K562 (cell line): ENCODE data around the gene AAGAB. TPM values are rescaled to one million over a fixed set of nuclear protein-coding genes. Genes with fewer than 3 reads are reported as not detected.

ENCODE experiments used
- ATAC-seq: fragments of 200-7000 bp; cut with Tn5 transposase; 3 replicates; pipeline ENCODE4 v1.9.1; 2020; ENCODE audit warnings: moderate library complexity
- BruUV-seq: library from RNA; stranded (reverse); fragments of 400-500 nt; replicated peaks from 2 replicates; lab custom pipeline; 2021; lab: Mats Ljungman, UMichigan
- CTCF ChIA-PET: fragments of 300-600 bp; formaldehyde crosslinking; extraction: SDS; loops from one replicate; lab custom pipeline; 2021; ENCODE audit warnings: low intra/inter-chr PET ratio; lab: Yijun Ruan, JAX
- POLR2A ChIA-PET: fragments of 300-600, 350-650 bp; sonication (Branson Sonifier 250); formaldehyde crosslinking; extraction: SDS; loops from one replicate; lab custom pipeline; 2021; ENCODE audit warnings: antibody characterized with exemption, inconsistent platforms; lab: Yijun Ruan, JAX
- DNase-seq, 4 experiments: peaks; one replicate each; pipeline versions ENCODE4 v3.0.0 to v3.0.0-alpha.2; 2011 to 2018; ENCODE audit warnings: low spot score in 3 of 4, mixed read lengths in 3 of 4; ENCODE audit errors: extremely low read depth in 1 of 4
- FAIRE-seq: peaks from 2 replicates; lab custom pipeline; 2011; peaks lifted over from hg19 to GRCh38; lab: Jason Lieb, UNC
- H2AFZ ChIP-seq: 2 replicates; pipeline ENCODE4 v1.6.0; 2011; ENCODE audit warnings: low read depth, low read length, control low read depth, inconsistent platforms
- H3K27ac ChIP-seq: fragments of 200-600 bp; 3 replicates; pipeline ENCODE4 v1.8.0; 2011; ENCODE audit warnings: low read depth, mild to moderate bottlenecking, control low read depth, inconsistent platforms, low read length, moderate library complexity, mixed read lengths; ENCODE audit errors: extremely low read depth
- H3K27me3 ChIP-seq, 2 experiments: fragments of 300-600 bp in 1 of 2; 2 replicates in 1 of 2; 3 replicates in 1 of 2; pipeline versions ENCODE4 v1.6.0 to v1.8.0; 2011; ENCODE audit warnings: inconsistent platforms in 2 of 2, low read length in 2 of 2, mild to moderate bottlenecking in 1 of 2, mixed read lengths in 1 of 2, moderate library complexity in 1 of 2; ENCODE audit not compliant: control insufficient read depth in 2 of 2, insufficient read depth in 2 of 2
- H3K36me3 ChIP-seq: fragments of 300-600 bp; 3 replicates; pipeline ENCODE4 v1.8.0; 2011; ENCODE audit warnings: mild to moderate bottlenecking, low read length, inconsistent platforms; ENCODE audit not compliant: control insufficient read depth, insufficient read depth
- H3K4me1 ChIP-seq, 2 experiments: fragments of 200-600 bp in 1 of 2; replicated peaks in 1 of 2; 2 replicates in 1 of 2; 3 replicates in 1 of 2; pipeline versions ENCODE4 v1.5.1 to v1.8.0; 2011; ENCODE audit warnings: inconsistent platforms in 2 of 2, low read length in 2 of 2, mild to moderate bottlenecking in 1 of 2, mixed read lengths in 1 of 2, moderate library complexity in 1 of 2; ENCODE audit not compliant: control insufficient read depth in 2 of 2, insufficient read depth in 2 of 2
- H3K4me2 ChIP-seq: 2 replicates; pipeline ENCODE4 v1.6.1; 2011; ENCODE audit warnings: low read length, control low read depth, inconsistent platforms, mixed read lengths; ENCODE audit not compliant: insufficient read depth
- H3K4me3 ChIP-seq: fragments of 200-600 bp; sonication (generic), shearing (Covaris generic); 2 replicates; pipeline ENCODE4 v1.5.1; 2016; ENCODE audit warnings: control low read depth, inconsistent platforms
- H3K79me2 ChIP-seq: fragments of 200-600 bp; 3 replicates; pipeline ENCODE4 v1.8.0; 2011; ENCODE audit warnings: low read length, inconsistent platforms; ENCODE audit not compliant: control insufficient read depth, insufficient read depth
- H3K9ac ChIP-seq, 2 experiments: 2 replicates each; pipeline versions ENCODE4 v1.6.0 to v1.6.1; 2011; ENCODE audit warnings: low read depth in 2 of 2, low read length in 2 of 2, control low read depth in 1 of 2, inconsistent platforms in 1 of 2, mild to moderate bottlenecking in 1 of 2, mixed read lengths in 1 of 2; ENCODE audit not compliant: insufficient read depth in 1 of 2
- H3K9me1 ChIP-seq: one replicate; pipeline ENCODE4 v1.6.0; 2011; ENCODE audit warnings: inconsistent platforms, mild to moderate bottlenecking, low read length, moderate library complexity; ENCODE audit not compliant: control insufficient read depth, insufficient read depth
- H3K9me3 ChIP-seq: replicated peaks from 2 replicates; pipeline ENCODE4 v1.5.1; 2011; ENCODE audit warnings: low read depth, low read length, inconsistent platforms; ENCODE audit not compliant: control insufficient read depth, insufficient read depth
- H4K20me1 ChIP-seq: replicated peaks from 2 replicates; pipeline ENCODE4 v1.6.1; 2011; ENCODE audit warnings: low read length, inconsistent platforms, mixed read lengths; ENCODE audit not compliant: control insufficient read depth, insufficient read depth
- CEBPB ChIP-seq: fragments of 450-650 bp; IDR thresholded peaks from 2 replicates; pipeline ENCODE4 v1.6.1; 2016; ENCODE audit warnings: missing genetic modification characterization, missing compliant biosample characterization
- CREM ChIP-seq: IDR thresholded peaks from 2 replicates; pipeline ENCODE4 v1.6.1; 2014; ENCODE audit warnings: antibody characterized with exemption, low read depth
- CTBP1 ChIP-seq: fragments of 450-650 bp; IDR thresholded peaks from 2 replicates; pipeline ENCODE4 v1.6.1; 2016; ENCODE audit warnings: borderline replicate concordance
- ERF ChIP-seq: fragments of 450-650 bp; formaldehyde crosslinking; IDR thresholded peaks from 2 replicates; pipeline ENCODE4 v1.4.0; 2020; ENCODE audit warnings: mild to moderate bottlenecking, mixed read lengths
- FOXJ3 ChIP-seq: sonication (generic); formaldehyde crosslinking; IDR thresholded peaks from 2 replicates; pipeline ENCODE4 v1.4.0; 2020; ENCODE audit warnings: mild to moderate bottlenecking, missing genetic modification reagents
- POLR2A ChIP-seq: fragments of 450-650 bp; conservative IDR thresholded peaks from 2 replicates; pipeline ENCODE4 v1.6.1; 2016
- POLR2AphosphoS2 ChIP-seq: IDR thresholded peaks from 2 replicates; pipeline ENCODE4 v1.6.1; 2012; ENCODE audit warnings: low read length, improper control_type of control experiment
- SUPT5H ChIP-seq: fragments of 450-650 bp; IDR thresholded peaks from 2 replicates; pipeline ENCODE4 v1.6.1; 2016
- ZNF668 ChIP-seq: fragments of 250-450 bp; sonication (Bioruptor Pico); IDR thresholded peaks from 2 replicates; pipeline ENCODE4 v1.8.0; 2022; ENCODE audit warnings: mild to moderate bottlenecking, inconsistent platforms
- WGBS: fragments of 100-300 bp; shearing (Covaris generic); methylation state at CpG from one replicate; pipeline ENCODE4 v1.1.6; 2016; ENCODE audit warnings: low coverage, mixed read lengths; ENCODE audit not compliant: insufficient coverage; ENCODE audit errors: missing lambda C conversion rate; 5-methylcytosine and 5-hydroxymethylcytosine counted together
- in situ Hi-C: fragments of 300-500 bp; cut with MboI; formaldehyde crosslinking; loops from 4 replicates; pipeline ENCODE4 v1.15.0; 2018; ENCODE audit warnings: inconsistent platforms, mixed read lengths
- intact Hi-C: fragments of 100-400 bp; cut with micrococcal nuclease; formaldehyde crosslinking; loops from 2 replicates; pipeline ENCODE4 v1.14.2; 2022
- polyA plus RNA-seq, 8 experiments: library from polyadenylated mRNA; depleted of rRNA in 4 of 8; stranded (reverse) in 5 of 8; unstranded in 3 of 8; fragments of >200 nt; fragmentation: Nextera tagmentation in 2 of 8; fragmentation: Illumina TruSeq in 1 of 8; extraction: Ambion mirVana in 2 of 8; extraction: Trizol in 1 of 8; gene quantifications; 2 replicates each; pipeline versions ENCODE4 v1.2.1 to v1.2.3, GENCODE V29; 2011 to 2014; ENCODE audit warnings: inconsistent platforms in 1 of 8, missing spikeins in 1 of 8
- total RNA-seq, 7 experiments: library from RNA; depleted of rRNA in 6 of 7; stranded (reverse); fragments of >200 nt in 6 of 7; fragmentation: Illumina TruSeq in 2 of 7; extraction: Trizol in 2 of 7; gene quantifications; 2 replicates each; pipeline versions ENCODE4 v1.2.1 to v1.2.3, GENCODE V29; 2011 to 2021; ENCODE audit warnings: low replicate concordance in 1 of 7
- TF ChIP-seq, protein P1 (sequence below): IDR thresholded peaks from 2 replicates; pipeline ENCODE4 v1.6.1; 2011; ENCODE audit warnings: borderline replicate concordance, low read depth, mild to moderate bottlenecking, moderate library complexity, low read length; ENCODE audit not compliant: insufficient read depth, poor library complexity, severe bottlenecking

The AAGAB gene
- total and polyA plus RNA-seq, 9 of the 15 experiments (the other 6 are each of a cell fraction or from before 2014, with no cell fraction given) = 17.8 to 109 (median 58.3) TPM

DNA sequence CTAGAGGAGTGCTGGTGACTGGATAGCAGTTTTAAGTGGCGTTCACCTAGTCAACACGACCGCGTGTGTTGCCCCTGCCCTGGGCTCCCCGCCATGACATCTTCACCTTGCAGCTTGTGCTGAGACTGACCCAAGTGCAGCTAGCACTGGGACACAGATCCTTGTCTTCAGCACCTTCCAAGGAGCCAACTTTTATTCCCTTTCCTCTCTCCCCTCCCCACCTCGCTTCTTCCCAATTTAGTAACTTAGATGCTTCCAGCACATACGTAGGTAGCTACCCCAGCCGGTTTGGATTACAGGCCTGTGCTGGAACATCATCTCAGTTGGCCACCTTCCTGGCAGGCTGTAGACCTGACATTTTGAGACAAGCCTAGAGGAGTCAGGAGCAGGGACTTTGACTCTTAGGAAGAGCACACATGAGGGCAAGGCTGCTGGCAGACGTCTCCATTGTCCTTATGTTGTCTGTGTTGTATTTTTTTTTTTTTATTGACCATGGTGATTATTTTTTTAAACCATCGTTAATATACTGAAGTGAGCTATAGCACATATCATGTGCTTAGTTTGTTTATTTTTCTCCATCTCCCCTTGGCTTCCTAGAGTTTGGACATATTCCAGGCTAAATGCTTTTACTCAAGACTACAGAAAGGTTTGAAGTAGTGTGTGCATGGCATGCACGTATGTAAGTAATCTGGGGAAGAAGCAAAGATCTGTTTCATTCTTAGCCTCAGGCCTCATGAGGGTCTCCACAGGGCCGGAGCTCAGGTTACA, 61.1 kb downstream of the AAGAB start:
- no TSS peak for BruUV-seq
- Histone ChIP-seq H3K79me2 (no peaks in the 10 kb centered on the region), H2AFZ (no peak overlapping the region), H3K27ac (no peak overlapping the region), H3K9me1 (no peaks in the 10 kb centered on the region), H3K36me3 (peaks cover 57% of the 10 kb centered on the region), H3K4me2 (no peak overlapping the region), H3K27me3 (no peaks in the 10 kb centered on the region), H3K9me3 (no peaks in the 10 kb centered on the region), H3K4me1 (no peaks in the 10 kb centered on the region), H3K4me3 (no peak overlapping the region), H3K9ac (no peak overlapping the region; a peak in 1 of 4 replicates), H4K20me1 (no peaks in the 10 kb centered on the region)
- in situ Hi-C loops = no loop called here
- POLR2A ChIA-PET = interaction anchor here (0.6 to 1.7 kb wide), 4 partner anchors 9 to 73 kb away, joined by 3 read pairs; no protein-coding TSS in a partner anchor
- FAIRE-seq (no peak), DNase-seq (no peak), ATAC-seq (no peak)
- 81% methylated on average over 11 of the region's 12 CpGs for WGBS
- CTCF ChIA-PET = no interaction called here
- no peak for TF ChIP-seq ERF (CRISPR knock-in tag)
- TF ChIP-seq CEBPB (tag) = no peak
- TF ChIP-seq SUPT5H = 0 out of 2 replicates have a peak, but pooled peaks have one; percentile 31
- TF ChIP-seq, protein P1, sequence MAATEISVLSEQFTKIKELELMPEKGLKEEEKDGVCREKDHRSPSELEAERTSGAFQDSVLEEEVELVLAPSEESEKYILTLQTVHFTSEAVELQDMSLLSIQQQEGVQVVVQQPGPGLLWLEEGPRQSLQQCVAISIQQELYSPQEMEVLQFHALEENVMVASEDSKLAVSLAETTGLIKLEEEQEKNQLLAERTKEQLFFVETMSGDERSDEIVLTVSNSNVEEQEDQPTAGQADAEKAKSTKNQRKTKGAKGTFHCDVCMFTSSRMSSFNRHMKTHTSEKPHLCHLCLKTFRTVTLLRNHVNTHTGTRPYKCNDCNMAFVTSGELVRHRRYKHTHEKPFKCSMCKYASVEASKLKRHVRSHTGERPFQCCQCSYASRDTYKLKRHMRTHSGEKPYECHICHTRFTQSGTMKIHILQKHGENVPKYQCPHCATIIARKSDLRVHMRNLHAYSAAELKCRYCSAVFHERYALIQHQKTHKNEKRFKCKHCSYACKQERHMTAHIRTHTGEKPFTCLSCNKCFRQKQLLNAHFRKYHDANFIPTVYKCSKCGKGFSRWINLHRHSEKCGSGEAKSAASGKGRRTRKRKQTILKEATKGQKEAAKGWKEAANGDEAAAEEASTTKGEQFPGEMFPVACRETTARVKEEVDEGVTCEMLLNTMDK = no peak
- no peak for TF ChIP-seq CTBP1
- TF ChIP-seq CREM = no peak
- peak; percentile 41; the same call in 1 of the 2 replicates for TF ChIP-seq POLR2A
- TF ChIP-seq FOXJ3 (CRISPR knock-in tag) = no peak
- no peak for TF ChIP-seq ZNF668
- peak; percentile 16; the same call in 1 of the 2 replicates for TF ChIP-seq POLR2AphosphoS2
- TF ChIP-seq, all 486 proteins: peak for 3
- intact Hi-C loops = no loop called here
